GM12878 (cell line): ENCODE results near the gene ZC3H15. TPM values are rescaled to one million over a fixed set of nuclear protein-coding genes. Genes with fewer than 3 reads are reported as not detected.

Experiments
- ATAC-seq: fragments of 200-7000 bp; cut with Tn5 transposase; 3 replicates; pipeline ENCODE4 v1.9.1; 2020; ENCODE audit warnings: mild to moderate bottlenecking, moderate library complexity
- BruUV-seq: library from RNA; stranded (reverse); fragments of 400-500 nt; replicated peaks from 2 replicates; lab custom pipeline; 2021; lab: Mats Ljungman, UMichigan
- CTCF ChIA-PET: fragments of 300-600 bp; sonication (Branson Sonifier 250); formaldehyde crosslinking; extraction: SDS; loops from one replicate; lab custom pipeline; 2021; ENCODE audit warnings: inconsistent platforms; lab: Yijun Ruan, JAX
- POLR2A ChIA-PET: fragments of 350-600 bp; formaldehyde crosslinking; extraction: SDS; loops from one replicate; lab custom pipeline; 2021; ENCODE audit warnings: inconsistent platforms; lab: Charles Lee
- RAD21 ChIA-PET: fragments of 300-600 bp; sonication (Branson Sonifier 250); formaldehyde crosslinking; loops from one replicate; lab custom pipeline; 2023; ENCODE audit warnings: antibody characterized with exemption; ENCODE audit not compliant: unreplicated experiment; lab: Charles Lee
- SMC1A ChIA-PET: fragments of 300-600 bp; sonication (Branson Sonifier 250); formaldehyde crosslinking; loops from one replicate; lab custom pipeline; 2023; ENCODE audit not compliant: unreplicated experiment, uncharacterized antibody; lab: Charles Lee
- DNase-seq: peaks from one replicate; pipeline ENCODE4 v3.0.0-alpha.2; 2011; ENCODE audit warnings: low read depth, low spot score
- FAIRE-seq: peaks from 3 replicates; lab custom pipeline; 2011; peaks lifted over from hg19 to GRCh38; lab: Jason Lieb, UNC
- H2AFZ ChIP-seq: 2 replicates; pipeline ENCODE4 v1.6.0; 2011; ENCODE audit warnings: low read depth, low read length, control low read depth; ENCODE audit not compliant: control insufficient read depth
- H3K27ac ChIP-seq: 2 replicates; pipeline ENCODE4 v1.5.1; 2011; ENCODE audit warnings: control low read depth; ENCODE audit not compliant: control insufficient read depth, insufficient read depth
- H3K27me3 ChIP-seq, 2 experiments: replicated peaks in 1 of 2; 2 replicates each; pipeline versions ENCODE4 v1.6.0 to v1.6.1; 2011; ENCODE audit warnings: low read length in 1 of 2; ENCODE audit not compliant: control insufficient read depth in 2 of 2, insufficient read depth in 2 of 2
- H3K36me3 ChIP-seq, 2 experiments: 2 replicates each; pipeline ENCODE4 v1.5.1; 2011; ENCODE audit warnings: low read length in 1 of 2; ENCODE audit not compliant: control insufficient read depth in 2 of 2, insufficient read depth in 2 of 2
- H3K4me1 ChIP-seq: 2 replicates; pipeline ENCODE4 v1.6.1; 2011; ENCODE audit warnings: mild to moderate bottlenecking, low read length, moderate library complexity, mixed read lengths; ENCODE audit not compliant: control insufficient read depth, insufficient read depth
- H3K4me2 ChIP-seq: 2 replicates; pipeline ENCODE4 v1.6.0; 2011; ENCODE audit warnings: control low read depth; ENCODE audit not compliant: control insufficient read depth, insufficient read depth
- H3K4me3 ChIP-seq: fragments of 200-600 bp; sonication (generic); 2 replicates; pipeline ENCODE4 v1.5.1; 2016
- H3K79me2 ChIP-seq: 2 replicates; pipeline ENCODE4 v1.6.0; 2011; ENCODE audit warnings: low read length; ENCODE audit not compliant: control insufficient read depth, insufficient read depth
- H3K9ac ChIP-seq: 2 replicates; pipeline ENCODE4 v1.8.0; 2011; ENCODE audit warnings: low read length, control low read depth, mixed read lengths; ENCODE audit not compliant: control insufficient read depth, insufficient read depth
- H3K9me3 ChIP-seq: replicated peaks from 3 replicates; pipeline ENCODE4 v1.5.1; 2011; ENCODE audit warnings: mild to moderate bottlenecking, low read length; ENCODE audit not compliant: control insufficient read depth, insufficient read depth
- H4K20me1 ChIP-seq: 2 replicates; pipeline ENCODE4 v1.6.0; 2011; ENCODE audit not compliant: control insufficient read depth, insufficient read depth
- BACH1 ChIP-seq: fragments of 450-650 bp; IDR thresholded peaks from 2 replicates; pipeline ENCODE4 v1.6.1; 2017; ENCODE audit warnings: mild to moderate bottlenecking, borderline replicate concordance
- CBFB ChIP-seq: IDR thresholded peaks from 2 replicates; pipeline ENCODE4 v1.6.1; 2016; ENCODE audit warnings: antibody characterized with exemption, low read depth
- CHD4 ChIP-seq: fragments of 200-600 bp; sonication (generic); IDR thresholded peaks from 2 replicates; pipeline ENCODE4 v1.6.1; 2016; ENCODE audit warnings: mild to moderate bottlenecking
- ESRRA ChIP-seq: IDR thresholded peaks from 2 replicates; pipeline ENCODE4 v1.6.1; 2012; ENCODE audit warnings: mild to moderate bottlenecking, low read length, improper control_type of control experiment
- JUND ChIP-seq: IDR thresholded peaks from 2 replicates; pipeline ENCODE4 v1.6.1; 2012; ENCODE audit warnings: low read depth, mild to moderate bottlenecking, low read length, improper control_type of control experiment, moderate library complexity
- MTA3 ChIP-seq: IDR thresholded peaks from 2 replicates; pipeline ENCODE4 v1.6.1; 2012; ENCODE audit warnings: low read length, inconsistent platforms, borderline replicate concordance
- NR2C1 ChIP-seq: fragments of 450-650 bp; IDR thresholded peaks from 2 replicates; pipeline ENCODE4 v1.6.1; 2017; ENCODE audit warnings: antibody characterized with exemption, mild to moderate bottlenecking, moderate library complexity
- POLR2AphosphoS5 ChIP-seq: IDR thresholded peaks from 2 replicates; pipeline ENCODE4 v1.6.1; 2011; ENCODE audit warnings: mild to moderate bottlenecking, low read length, inconsistent platforms
- SIX5 ChIP-seq: IDR thresholded peaks from 2 replicates; pipeline ENCODE4 v1.6.1; 2011; ENCODE audit warnings: mild to moderate bottlenecking, low read depth, low read length, moderate library complexity; ENCODE audit not compliant: severe bottlenecking
- SMARCA5 ChIP-seq: fragments of 450-650 bp; IDR thresholded peaks from 2 replicates; pipeline ENCODE4 v1.6.1; 2017; ENCODE audit warnings: mild to moderate bottlenecking
- SREBF1 ChIP-seq: IDR thresholded peaks from 2 replicates; pipeline ENCODE4 v1.6.1; 2012; ENCODE audit warnings: mild to moderate bottlenecking, low read length
- WGBS: methylation state at CpG from one replicate; pipeline ENCODE4 v1.1.6; 2016; ENCODE audit warnings: low lambda C conversion rate; ENCODE audit not compliant: insufficient replicate concordance, insufficient coverage; ENCODE audit errors: missing lambda C conversion rate; 5-methylcytosine and 5-hydroxymethylcytosine counted together
- in situ Hi-C: fragments of 300-500 bp; cut with MboI; formaldehyde crosslinking; loops from 9 replicates; pipeline ENCODE4 v1.14.3; 2018; ENCODE audit warnings: mixed read lengths
- intact Hi-C: fragments of 100-400 bp; cut with micrococcal nuclease; formaldehyde crosslinking; loops from one replicate; pipeline ENCODE4 v1.14.2; 2022; ENCODE audit not compliant: unreplicated experiment
- polyA plus RNA-seq, 11 experiments: library from polyadenylated mRNA; depleted of rRNA in 4 of 11; unstranded in 6 of 11; stranded (reverse) in 5 of 11; fragments of >200 nt; fragmentation: Nextera tagmentation in 4 of 11; fragmentation: Illumina TruSeq in 1 of 11; extraction: Ambion mirVana in 4 of 11; extraction: Trizol in 1 of 11; gene quantifications; 1 replicate in 1 of 11; 2 replicates in 10 of 11; pipeline versions ENCODE4 v1.2.1 to v1.2.3, GENCODE V29; 2011 to 2016; ENCODE audit warnings: inconsistent platforms in 2 of 11, missing spikeins in 2 of 11, low read depth in 1 of 11
- total RNA-seq, 4 experiments: library from RNA; depleted of rRNA in 3 of 4; stranded (reverse); fragments of >200 nt in 3 of 4; fragmentation: Illumina TruSeq in 1 of 4; extraction: Trizol in 1 of 4; gene quantifications; 2 replicates each; pipeline versions ENCODE4 v1.2.1 to v1.2.3, GENCODE V29; 2013 to 2021
- TF ChIP-seq, protein P1 (sequence below): fragments of 450-650 bp; IDR thresholded peaks from 2 replicates; pipeline ENCODE4 v1.6.1; 2014; ENCODE audit warnings: mild to moderate bottlenecking
- TF ChIP-seq, protein P2 (sequence below): fragments of 450-650 bp; conservative IDR thresholded peaks from 2 replicates; pipeline ENCODE4 v1.6.1; 2017; ENCODE audit warnings: mild to moderate bottlenecking, moderate library complexity
- TF ChIP-seq, protein P3 (sequence below): fragments of 450-650 bp; IDR thresholded peaks from 2 replicates; pipeline ENCODE4 v1.6.1; 2017; ENCODE audit warnings: borderline replicate concordance
- TF ChIP-seq, protein P4 (sequence below): fragments of 450-650 bp; IDR thresholded peaks from 2 replicates; pipeline ENCODE4 v1.6.1; 2017; ENCODE audit warnings: low read depth, mild to moderate bottlenecking, moderate library complexity
- TF ChIP-seq, protein P5 (sequence below): IDR thresholded peaks from 2 replicates; pipeline ENCODE4 v1.6.1; 2012; ENCODE audit warnings: low read depth, low read length, improper control_type of control experiment
- TF ChIP-seq, protein P6 (sequence below): fragments of 450-650 bp; IDR thresholded peaks from 2 replicates; pipeline ENCODE4 v1.6.1; 2016; ENCODE audit warnings: mild to moderate bottlenecking

Gene ZC3H15
- total and polyA plus RNA-seq, 10 of the 15 experiments (the other 5 are each of a cell fraction or from before 2014, with no cell fraction given), result 51.5 to 152 (median 123) TPM

DNA sequence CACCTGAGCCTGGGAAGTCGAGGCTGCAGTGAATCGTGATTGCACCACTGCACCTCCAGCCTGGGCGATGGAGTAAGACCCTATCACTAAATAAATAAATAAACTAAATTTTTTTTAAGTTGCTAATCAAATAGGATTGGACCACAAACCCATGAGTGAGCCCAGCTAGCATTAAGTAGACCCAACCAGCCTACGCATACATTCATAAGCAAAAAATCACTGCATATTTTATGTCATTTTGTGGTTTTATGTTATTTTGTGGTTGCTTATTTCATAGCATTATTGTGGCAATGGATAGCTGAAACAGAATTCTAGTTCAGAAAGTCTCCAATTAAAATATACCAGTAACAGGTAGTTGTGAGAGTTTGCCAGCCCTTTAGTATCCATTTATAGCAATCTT lies 29.1 kb upstream of the ZC3H15 start:
- ChIA-PET POLR2A (no interaction called here), CTCF (interaction anchor here (0.9 to 1.0 kb wide), 3 partner anchors 15 to 1248 kb away, joined by 3 read pairs; no protein-coding TSS in a partner anchor), SMC1A (interaction anchor here (0.6 to 1.5 kb wide), 4 partner anchors 111 to 575 kb away, joined by 3 read pairs; no protein-coding TSS in a partner anchor), RAD21 (interaction anchor here (1.4 kb wide), 1 partner anchor 42 kb away, joined by 3 read pairs; no protein-coding TSS in a partner anchor)
- Histone ChIP-seq H3K4me3 (no peak overlapping the region), H3K9me3 (no peaks in the 10 kb centered on the region), H3K27me3 (no peaks in the 10 kb centered on the region), H4K20me1 (no peaks in the 10 kb centered on the region), H3K9ac (no peak overlapping the region), H2AFZ (no peak overlapping the region), H3K27ac (no peak overlapping the region), H3K4me1 (no peaks in the 10 kb centered on the region), H3K36me3 (no peaks in the 10 kb centered on the region), H3K79me2 (no peaks in the 10 kb centered on the region)
- intact Hi-C loops, result loop anchor here (5.0 kb wide), 1 partner anchor 935 kb away; no protein-coding TSS in a partner anchor
- BruUV-seq, result no TSS peak
- DNase-seq (no peak), FAIRE-seq (no peak), ATAC-seq (no peak)
- in situ Hi-C loops, result loop anchor here (25.0 kb wide), 1 partner anchor 820 kb away; no protein-coding TSS in a partner anchor
- 99% methylated on average over 4 of the region's 4 CpGs for WGBS
- no peak for TF ChIP-seq JUND
- TF ChIP-seq, protein P1, sequence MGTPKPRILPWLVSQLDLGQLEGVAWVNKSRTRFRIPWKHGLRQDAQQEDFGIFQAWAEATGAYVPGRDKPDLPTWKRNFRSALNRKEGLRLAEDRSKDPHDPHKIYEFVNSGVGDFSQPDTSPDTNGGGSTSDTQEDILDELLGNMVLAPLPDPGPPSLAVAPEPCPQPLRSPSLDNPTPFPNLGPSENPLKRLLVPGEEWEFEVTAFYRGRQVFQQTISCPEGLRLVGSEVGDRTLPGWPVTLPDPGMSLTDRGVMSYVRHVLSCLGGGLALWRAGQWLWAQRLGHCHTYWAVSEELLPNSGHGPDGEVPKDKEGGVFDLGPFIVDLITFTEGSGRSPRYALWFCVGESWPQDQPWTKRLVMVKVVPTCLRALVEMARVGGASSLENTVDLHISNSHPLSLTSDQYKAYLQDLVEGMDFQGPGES, result no peak
- no peak for TF ChIP-seq MTA3
- TF ChIP-seq, protein P2, sequence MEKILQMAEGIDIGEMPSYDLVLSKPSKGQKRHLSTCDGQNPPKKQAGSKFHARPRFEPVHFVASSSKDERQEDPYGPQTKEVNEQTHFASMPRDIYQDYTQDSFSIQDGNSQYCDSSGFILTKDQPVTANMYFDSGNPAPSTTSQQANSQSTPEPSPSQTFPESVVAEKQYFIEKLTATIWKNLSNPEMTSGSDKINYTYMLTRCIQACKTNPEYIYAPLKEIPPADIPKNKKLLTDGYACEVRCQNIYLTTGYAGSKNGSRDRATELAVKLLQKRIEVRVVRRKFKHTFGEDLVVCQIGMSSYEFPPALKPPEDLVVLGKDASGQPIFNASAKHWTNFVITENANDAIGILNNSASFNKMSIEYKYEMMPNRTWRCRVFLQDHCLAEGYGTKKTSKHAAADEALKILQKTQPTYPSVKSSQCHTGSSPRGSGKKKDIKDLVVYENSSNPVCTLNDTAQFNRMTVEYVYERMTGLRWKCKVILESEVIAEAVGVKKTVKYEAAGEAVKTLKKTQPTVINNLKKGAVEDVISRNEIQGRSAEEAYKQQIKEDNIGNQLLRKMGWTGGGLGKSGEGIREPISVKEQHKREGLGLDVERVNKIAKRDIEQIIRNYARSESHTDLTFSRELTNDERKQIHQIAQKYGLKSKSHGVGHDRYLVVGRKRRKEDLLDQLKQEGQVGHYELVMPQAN, result no peak
- TF ChIP-seq SIX5, result no peak
- TF ChIP-seq, protein P3, sequence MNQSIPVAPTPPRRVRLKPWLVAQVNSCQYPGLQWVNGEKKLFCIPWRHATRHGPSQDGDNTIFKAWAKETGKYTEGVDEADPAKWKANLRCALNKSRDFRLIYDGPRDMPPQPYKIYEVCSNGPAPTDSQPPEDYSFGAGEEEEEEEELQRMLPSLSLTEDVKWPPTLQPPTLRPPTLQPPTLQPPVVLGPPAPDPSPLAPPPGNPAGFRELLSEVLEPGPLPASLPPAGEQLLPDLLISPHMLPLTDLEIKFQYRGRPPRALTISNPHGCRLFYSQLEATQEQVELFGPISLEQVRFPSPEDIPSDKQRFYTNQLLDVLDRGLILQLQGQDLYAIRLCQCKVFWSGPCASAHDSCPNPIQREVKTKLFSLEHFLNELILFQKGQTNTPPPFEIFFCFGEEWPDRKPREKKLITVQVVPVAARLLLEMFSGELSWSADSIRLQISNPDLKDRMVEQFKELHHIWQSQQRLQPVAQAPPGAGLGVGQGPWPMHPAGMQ, result no peak
- TF ChIP-seq, protein P4, sequence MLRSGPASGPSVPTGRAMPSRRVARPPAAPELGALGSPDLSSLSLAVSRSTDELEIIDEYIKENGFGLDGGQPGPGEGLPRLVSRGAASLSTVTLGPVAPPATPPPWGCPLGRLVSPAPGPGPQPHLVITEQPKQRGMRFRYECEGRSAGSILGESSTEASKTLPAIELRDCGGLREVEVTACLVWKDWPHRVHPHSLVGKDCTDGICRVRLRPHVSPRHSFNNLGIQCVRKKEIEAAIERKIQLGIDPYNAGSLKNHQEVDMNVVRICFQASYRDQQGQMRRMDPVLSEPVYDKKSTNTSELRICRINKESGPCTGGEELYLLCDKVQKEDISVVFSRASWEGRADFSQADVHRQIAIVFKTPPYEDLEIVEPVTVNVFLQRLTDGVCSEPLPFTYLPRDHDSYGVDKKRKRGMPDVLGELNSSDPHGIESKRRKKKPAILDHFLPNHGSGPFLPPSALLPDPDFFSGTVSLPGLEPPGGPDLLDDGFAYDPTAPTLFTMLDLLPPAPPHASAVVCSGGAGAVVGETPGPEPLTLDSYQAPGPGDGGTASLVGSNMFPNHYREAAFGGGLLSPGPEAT, result no peak
- TF ChIP-seq BACH1, result no peak
- no peak for TF ChIP-seq POLR2AphosphoS5
- TF ChIP-seq ESRRA, result no peak
- TF ChIP-seq CBFB, result no peak
- TF ChIP-seq, protein P5, sequence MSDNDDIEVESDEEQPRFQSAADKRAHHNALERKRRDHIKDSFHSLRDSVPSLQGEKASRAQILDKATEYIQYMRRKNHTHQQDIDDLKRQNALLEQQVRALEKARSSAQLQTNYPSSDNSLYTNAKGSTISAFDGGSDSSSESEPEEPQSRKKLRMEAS, result no peak
- TF ChIP-seq SMARCA5, result no peak
- no peak for TF ChIP-seq SREBF1
- no peak for TF ChIP-seq CHD4
- TF ChIP-seq NR2C1, result no peak
- TF ChIP-seq, protein P6, sequence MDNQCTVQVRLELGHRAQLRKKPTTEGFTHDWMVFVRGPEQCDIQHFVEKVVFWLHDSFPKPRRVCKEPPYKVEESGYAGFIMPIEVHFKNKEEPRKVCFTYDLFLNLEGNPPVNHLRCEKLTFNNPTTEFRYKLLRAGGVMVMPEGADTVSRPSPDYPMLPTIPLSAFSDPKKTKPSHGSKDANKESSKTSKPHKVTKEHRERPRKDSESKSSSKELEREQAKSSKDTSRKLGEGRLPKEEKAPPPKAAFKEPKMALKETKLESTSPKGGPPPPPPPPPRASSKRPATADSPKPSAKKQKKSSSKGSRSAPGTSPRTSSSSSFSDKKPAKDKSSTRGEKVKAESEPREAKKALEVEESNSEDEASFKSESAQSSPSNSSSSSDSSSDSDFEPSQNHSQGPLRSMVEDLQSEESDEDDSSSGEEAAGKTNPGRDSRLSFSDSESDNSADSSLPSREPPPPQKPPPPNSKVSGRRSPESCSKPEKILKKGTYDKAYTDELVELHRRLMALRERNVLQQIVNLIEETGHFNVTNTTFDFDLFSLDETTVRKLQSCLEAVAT, result no peak
- TF ChIP-seq, all 136 proteins: peak for 0
- H3K4me2 ChIP-seq, result no peak overlapping the region
